Measurements from ENCODE around the gene NUF2. TPM values are rescaled to one million over a fixed set of nuclear protein-coding genes. Genes with fewer than 3 reads are reported as not detected.
A peak's percentile ranks its signal among the peaks of the same experiment; 100 is the strongest.
"Not testable (repeated sequence)": the region's sequence is repeated elsewhere in the genome, so short reads cannot be mapped to it uniquely, and the experiment has no call there.

NUF2 gene
- total RNA-seq, 1 donor from 2014 or later, result 14.9 TPM

DNA sequence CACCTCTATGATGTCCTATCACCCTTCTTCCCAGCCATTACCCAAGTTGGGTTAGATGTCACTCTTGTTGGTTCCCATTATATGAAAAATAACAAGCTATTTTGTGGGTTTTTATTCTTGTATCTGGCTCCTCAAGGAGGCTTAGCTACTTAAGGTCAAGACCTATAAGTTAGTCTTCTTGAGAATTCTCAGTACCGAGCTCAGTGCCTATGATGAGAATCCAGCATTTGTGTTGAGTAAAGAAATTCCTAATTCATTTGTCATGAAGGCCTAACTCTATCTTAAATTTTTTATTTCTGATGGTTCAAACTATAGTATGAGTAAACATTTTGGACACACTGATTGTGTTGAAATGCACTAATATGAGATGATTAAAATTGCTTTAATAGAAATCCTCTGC lies 15.9 kb downstream of the NUF2 start:
- H3K36me3 Mint-ChIP-seq, result peaks cover 32% of the 10 kb centered on the region
- no peak for TF ChIP-seq CTCF (IDR thresholded peaks at IDR 0.05; ENCODE audit: unreplicated experiment)
- no peak overlapping the region for H3K27ac Mint-ChIP-seq
- no peak for DNase-seq (ENCODE audit: low spot score in 2 of 2, unreplicated experiment in 2 of 2)
- no peaks in the 10 kb centered on the region for H3K4me1 Mint-ChIP-seq
- no peak overlapping the region for H3K4me3 Mint-ChIP-seq
- peaks cover 20% of the 10 kb centered on the region for H3K9me3 Mint-ChIP-seq
- no peaks in the 10 kb centered on the region for H3K27me3 Mint-ChIP-seq (ENCODE audit: low read depth)

DNA sequence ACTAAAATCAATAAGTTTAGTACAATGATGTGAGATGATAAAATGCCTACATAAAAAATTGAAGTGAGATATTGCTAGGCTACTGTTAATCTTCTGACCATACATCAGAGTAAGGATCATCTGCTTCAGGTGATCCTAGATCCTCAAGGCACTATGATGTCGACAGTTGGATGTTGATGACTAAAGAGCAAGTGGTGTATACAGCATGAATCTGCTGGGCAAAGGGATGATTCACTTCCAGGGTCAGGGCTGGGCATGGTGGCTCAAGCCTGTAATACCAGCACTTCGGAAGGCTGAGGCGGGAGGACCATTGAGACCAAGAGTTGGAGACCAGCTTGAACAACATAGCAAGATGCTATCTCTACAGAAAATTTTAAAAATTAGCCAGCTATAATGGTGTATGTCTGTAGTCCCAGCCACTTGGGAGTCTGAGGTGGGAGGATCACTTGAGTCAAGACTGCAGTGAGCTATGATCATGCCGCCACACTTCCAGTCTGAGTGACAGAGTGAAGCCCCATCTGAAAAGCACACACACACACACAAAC lies 24.6 kb downstream of the NUF2 start:
- no peak for TF ChIP-seq CTCF (IDR thresholded peaks at IDR 0.05; ENCODE audit: unreplicated experiment)
- H3K27me3 Mint-ChIP-seq (ENCODE audit: low read depth), result no peaks in the 10 kb centered on the region
- peaks cover 14% of the 10 kb centered on the region for H3K36me3 Mint-ChIP-seq
- no peak overlapping the region for H3K27ac Mint-ChIP-seq
- H3K9me3 Mint-ChIP-seq, result no peaks in the 10 kb centered on the region
- no peaks in the 10 kb centered on the region for H3K4me1 Mint-ChIP-seq
- no peak overlapping the region for H3K4me3 Mint-ChIP-seq
- DNase-seq (ENCODE audit: low spot score in 2 of 2, unreplicated experiment in 2 of 2), result no peak

- Mint-ChIP-seq H3K27ac (no peak overlapping the region), H3K9me3 (no peaks in the 10 kb centered on the region), H3K4me1 (no peaks in the 10 kb centered on the region), H3K27me3 (ENCODE audit: low read depth) (no peaks in the 10 kb centered on the region), H3K4me3 (no peak overlapping the region), H3K36me3 (peaks cover 16% of the 10 kb centered on the region)
- no peak for TF ChIP-seq CTCF (IDR thresholded peaks at IDR 0.05; ENCODE audit: unreplicated experiment)
- no peak for DNase-seq (ENCODE audit: low spot score in 2 of 2, unreplicated experiment in 2 of 2)
Measured at GRCh38 chr1:163347106-163347505, 25.4 kb downstream of the NUF2 start.

DNA sequence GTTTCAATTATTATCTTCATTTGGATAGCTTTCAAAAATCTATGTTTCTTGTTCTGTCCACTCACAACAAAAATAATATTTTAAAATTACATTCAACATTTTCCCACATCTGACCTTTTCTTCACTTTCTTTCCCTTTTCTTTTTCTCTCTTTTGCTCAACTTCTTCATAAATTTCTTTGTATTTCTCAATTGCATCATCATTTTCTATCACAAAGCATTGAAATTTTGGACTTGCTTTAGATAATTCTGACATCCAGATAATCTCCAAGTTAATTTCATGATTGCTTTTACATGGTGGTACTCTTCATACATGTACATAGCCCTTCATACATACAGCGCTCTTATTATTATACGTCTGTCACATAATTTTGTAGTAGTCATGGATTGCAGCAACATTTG lies 30.2 kb downstream of the NUF2 start:
- Mint-ChIP-seq H3K4me3 (no peak overlapping the region), H3K27me3 (ENCODE audit: low read depth) (no peaks in the 10 kb centered on the region), H3K36me3 (peaks cover 10% of the 10 kb centered on the region), H3K4me1 (no peaks in the 10 kb centered on the region), H3K9me3 (no peaks in the 10 kb centered on the region), H3K27ac (no peak overlapping the region)
- TF ChIP-seq CTCF (IDR thresholded peaks at IDR 0.05; ENCODE audit: unreplicated experiment), result no peak
- no peak for DNase-seq (ENCODE audit: low spot score in 2 of 2, unreplicated experiment in 2 of 2)

DNA sequence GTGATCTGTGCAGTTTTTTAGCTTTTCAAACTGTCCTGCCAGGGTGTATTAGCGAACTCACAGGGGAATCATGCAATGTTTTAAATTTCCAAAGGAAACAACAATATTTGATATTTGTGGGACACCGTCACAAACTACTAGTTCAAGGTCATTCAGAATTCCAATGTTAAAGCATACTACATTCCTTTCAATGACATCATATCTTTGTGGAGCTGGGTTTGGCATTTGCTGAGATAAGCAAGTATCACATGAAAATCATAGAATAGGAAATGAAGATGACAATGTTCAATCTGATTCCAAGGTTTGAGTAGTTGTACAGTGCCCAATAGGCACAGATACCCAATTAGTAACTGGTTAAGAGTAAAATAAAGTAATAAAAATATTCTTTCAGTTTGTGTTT lies 35.6 kb downstream of the NUF2 start:
- Mint-ChIP-seq H3K4me1 (peaks cover 9% of the 10 kb centered on the region), H3K27ac (peak overlapping the region; percentile 1), H3K4me3 (no peak overlapping the region), H3K9me3 (no peaks in the 10 kb centered on the region), H3K27me3 (ENCODE audit: low read depth) (no peaks in the 10 kb centered on the region), H3K36me3 (no peaks in the 10 kb centered on the region)
- DNase-seq (ENCODE audit: low spot score in 2 of 2, unreplicated experiment in 2 of 2), result no peak
- no peak for TF ChIP-seq CTCF (IDR thresholded peaks at IDR 0.05; ENCODE audit: unreplicated experiment)

- not testable (repeated sequence) for DNase-seq (ENCODE audit: low spot score in 2 of 2, unreplicated experiment in 2 of 2); H3K27ac Mint-ChIP-seq; H3K36me3 Mint-ChIP-seq; H3K27me3 Mint-ChIP-seq (ENCODE audit: low read depth); H3K4me3 Mint-ChIP-seq; H3K9me3 Mint-ChIP-seq; H3K4me1 Mint-ChIP-seq
Measured at GRCh38 chr1:163358172-163358571, 36.4 kb downstream of the NUF2 start.

All from mesothelial cell of epicardium (in vitro differentiated cells).